NCI-H774 (cell line): Measurements from ENCODE around the gene LRCH1.
"Not testable (repeated sequence)": the region's sequence is repeated elsewhere in the genome, so short reads cannot be mapped to it uniquely, and the experiment has no call there.

Experiments
- DNase-seq: peaks from one replicate; lab custom pipeline; 2025; lab: John Stamatoyannopoulos, UW

The LRCH1 gene, protein sequence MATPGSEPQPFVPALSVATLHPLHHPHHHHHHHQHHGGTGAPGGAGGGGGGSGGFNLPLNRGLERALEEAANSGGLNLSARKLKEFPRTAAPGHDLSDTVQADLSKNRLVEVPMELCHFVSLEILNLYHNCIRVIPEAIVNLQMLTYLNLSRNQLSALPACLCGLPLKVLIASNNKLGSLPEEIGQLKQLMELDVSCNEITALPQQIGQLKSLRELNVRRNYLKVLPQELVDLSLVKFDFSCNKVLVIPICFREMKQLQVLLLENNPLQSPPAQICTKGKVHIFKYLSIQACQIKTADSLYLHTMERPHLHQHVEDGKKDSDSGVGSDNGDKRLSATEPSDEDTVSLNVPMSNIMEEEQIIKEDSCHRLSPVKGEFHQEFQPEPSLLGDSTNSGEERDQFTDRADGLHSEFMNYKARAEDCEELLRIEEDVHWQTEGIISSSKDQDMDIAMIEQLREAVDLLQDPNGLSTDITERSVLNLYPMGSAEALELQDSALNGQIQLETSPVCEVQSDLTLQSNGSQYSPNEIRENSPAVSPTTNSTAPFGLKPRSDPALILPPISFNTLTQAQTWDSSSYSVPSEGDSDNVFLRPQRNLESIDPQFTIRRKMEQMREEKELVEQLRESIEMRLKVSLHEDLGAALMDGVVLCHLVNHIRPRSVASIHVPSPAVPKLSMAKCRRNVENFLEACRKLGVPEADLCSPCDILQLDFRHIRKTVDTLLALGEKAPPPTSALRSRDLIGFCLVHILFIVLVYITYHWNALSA

DNA sequence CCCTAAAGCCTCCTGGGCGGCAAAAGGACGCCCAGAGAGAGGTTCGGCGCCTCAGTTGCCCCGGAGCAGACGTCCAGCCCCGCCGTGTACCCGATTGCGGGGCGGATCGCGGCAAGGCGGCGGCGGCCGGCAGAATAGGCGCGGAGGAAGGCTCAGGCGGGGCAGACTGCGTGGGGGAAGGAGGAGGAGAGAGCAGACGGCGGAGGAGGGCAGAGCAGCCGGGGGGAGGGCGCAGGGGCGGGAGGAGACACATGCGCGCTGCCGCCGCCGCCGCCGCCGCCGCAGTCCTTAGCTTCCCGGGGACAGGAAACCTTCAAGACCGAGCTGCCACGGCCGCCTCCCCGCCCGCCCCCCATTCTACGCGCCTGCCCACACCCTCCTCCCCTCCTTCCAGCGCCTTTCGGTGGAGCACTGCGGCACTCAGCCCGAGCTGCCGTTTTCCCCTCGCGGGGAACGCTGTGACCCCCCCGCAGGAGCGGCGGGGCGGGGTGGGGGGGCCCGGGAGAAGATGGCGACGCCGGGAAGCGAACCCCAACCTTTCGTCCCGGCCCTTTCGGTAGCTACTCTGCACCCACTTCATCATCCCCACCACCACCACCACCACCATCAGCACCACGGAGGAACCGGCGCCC, at the start of gene LRCH1:
Gene LRCH1, plus strand, starts transcription at position 282 of the 632 bp plus-strand sequence. Its CDS starts 227 bp downstream, at position 509.
- peak; percentile 49 for DNase-seq

DNA sequence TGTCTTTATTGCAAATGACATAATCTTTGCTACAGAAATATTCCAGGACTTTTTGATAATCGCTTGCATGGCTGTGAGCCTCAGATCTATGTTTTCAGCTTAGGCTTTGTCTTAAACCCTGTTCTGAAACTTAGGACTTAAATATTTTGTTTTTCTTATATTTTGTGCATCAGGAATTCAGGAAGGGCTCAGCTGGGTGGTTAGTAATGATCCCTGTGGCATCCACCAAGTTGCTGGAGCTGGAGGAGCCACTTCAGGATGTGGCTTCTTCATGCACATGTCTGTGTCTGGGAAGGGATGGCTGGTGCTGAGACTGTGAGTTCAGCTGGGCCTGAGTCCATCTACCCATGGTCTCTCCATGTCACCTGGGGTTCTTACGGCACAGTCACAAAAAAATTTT, 48.9 kb upstream of the LRCH1 start:
- no peak for DNase-seq

DNA sequence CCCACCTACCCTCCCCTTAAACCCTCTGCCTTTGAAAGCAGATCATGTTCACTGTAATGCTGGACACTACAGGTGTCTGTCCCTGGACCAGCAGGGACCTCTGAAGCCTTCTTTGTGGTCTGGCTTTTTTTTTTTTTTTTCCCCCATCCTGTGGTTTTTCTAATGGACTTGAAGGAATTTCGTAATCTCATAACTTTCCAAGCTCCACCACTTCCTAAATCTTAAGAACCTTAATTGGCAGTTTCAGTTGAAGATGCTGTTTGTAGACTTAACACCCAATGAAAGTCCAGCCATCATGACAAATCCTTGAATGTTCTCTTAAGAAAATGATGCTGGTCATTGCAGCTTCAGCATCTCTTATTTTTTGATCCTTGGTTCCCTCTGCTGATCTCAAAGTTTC, 45.0 kb upstream of the LRCH1 start:
- DNase-seq: no peak

DNA sequence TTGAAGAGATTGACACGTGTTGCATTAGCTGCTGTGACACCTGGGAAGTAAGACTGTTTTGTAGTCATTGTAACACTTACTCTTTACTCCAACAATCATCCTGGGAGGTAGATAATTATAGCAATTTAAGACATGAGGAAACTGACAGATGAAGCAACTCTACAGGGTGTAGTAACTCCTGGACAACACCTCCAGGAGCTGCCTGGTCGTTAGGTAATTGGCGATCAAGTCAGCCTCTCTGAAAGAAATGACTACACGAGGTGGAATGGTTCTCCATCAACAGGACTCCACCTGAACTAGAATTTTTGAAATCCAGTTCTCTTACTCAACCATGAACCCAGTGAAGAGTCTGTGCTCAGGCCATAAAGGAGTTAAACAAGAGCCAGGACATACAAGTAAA, 43.0 kb upstream of the LRCH1 start:
- DNase-seq: no peak

DNA sequence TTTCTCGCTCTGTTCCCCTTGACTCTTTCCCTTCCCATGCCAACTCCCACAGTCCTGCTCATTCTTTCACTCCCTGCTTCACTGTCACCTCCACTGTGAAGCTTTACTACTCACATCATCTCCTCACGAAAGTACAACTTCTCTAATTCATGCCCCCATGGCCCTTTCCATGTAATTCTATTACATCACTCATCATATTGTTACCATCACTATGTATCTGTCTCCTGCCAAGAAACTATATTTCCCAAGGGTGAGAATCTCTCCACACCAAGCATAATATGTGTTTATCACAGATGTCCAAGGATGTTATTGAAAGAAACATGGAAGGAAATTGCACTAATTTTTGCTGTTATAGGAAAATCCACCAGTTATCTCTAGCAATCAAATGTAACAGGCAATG, 37.2 kb upstream of the LRCH1 start:
- DNase-seq: no peak

DNA sequence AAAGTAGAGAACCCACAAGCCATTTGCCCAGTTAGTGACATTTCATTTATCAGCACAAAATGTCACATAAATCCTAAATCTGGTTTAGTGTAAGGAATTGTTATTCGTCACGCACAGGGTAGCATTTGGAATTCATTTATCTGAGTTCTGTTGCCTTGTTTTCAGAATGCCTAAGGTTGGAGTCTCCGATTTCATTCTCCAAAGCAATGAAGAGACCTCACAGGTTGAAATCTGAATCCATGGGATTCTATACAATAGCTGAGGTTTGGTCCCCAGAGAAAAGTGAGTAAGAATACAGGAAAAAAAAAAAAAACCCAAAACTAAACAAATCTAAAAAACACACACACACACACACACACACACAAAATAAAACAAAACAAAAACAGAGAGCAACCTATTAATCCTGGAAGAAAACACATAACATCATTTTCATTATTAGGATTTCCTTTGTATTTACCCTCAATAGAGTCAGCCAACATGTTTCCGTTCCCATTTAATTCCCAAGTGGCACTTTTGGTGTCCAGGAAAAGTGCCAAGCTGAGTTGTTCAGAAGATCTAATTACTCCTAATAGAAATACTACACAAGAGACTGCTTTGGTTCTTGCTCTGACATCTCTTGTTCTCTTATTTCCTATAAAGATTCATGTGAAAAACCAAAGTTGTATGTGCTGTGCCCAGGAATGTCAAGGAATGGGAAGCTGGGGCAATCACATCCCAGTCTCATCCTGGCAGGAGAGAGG, 36.2 kb upstream of the LRCH1 start:
- DNase-seq: no peak

DNA sequence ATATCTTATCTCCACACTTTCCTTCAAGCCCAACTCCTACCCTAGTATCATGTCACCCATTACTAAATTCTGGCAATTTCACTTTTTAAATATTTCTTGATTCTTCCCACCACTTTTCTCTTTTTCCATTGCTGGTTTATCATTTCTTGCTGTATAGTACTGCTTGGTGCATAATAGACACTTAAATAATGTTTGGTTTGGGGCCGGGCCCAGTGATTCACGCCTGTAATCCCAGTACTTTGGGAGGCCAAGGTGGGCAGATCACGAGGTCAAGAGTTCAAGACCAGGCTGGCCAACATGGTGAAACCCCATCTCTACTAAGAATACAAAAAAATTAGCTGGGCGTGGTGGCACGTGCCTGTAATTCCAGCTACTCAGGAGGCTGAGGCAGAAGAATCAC, 35.2 kb upstream of the LRCH1 start:
- not testable (repeated sequence) for DNase-seq

DNA sequence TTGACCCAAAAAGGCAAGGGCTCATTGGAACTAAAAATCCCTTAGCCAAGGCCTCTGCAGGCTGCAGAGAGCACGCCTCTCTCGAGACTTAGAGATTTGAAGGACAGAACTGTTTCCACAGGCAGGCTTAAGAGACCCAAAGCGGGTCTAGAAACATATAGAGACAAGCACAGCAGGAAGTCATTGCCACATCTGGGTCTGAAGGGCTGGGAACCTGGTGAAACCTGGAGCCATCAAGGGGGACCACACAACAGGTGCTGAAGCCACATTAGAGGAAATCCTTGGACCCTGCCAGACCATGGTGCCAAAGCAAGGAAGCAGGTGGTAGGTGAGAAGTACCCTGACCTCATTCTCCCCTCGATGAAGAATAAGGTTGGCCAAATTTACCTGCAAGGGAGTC, 33.8 kb upstream of the LRCH1 start:
- no peak for DNase-seq

DNA sequence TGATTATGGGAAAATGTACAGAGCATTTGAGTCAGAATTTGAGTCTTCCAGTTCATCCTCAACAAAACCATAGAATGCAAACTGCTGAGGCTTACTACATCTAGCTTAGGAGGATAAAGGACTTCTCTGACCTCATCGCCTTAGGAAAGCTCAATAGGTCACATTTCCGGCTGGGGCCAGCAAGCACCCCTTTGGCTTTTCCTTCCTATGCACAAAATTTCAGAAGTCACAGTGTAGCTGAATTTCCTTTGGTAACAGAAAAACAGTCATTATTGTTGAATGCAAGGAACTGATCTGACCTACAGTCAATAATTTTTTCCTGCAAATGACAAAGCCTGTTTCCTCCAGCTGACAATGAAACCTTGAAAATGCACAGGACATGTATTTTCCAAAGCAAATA, 32.8 kb upstream of the LRCH1 start:
- no peak for DNase-seq

DNA sequence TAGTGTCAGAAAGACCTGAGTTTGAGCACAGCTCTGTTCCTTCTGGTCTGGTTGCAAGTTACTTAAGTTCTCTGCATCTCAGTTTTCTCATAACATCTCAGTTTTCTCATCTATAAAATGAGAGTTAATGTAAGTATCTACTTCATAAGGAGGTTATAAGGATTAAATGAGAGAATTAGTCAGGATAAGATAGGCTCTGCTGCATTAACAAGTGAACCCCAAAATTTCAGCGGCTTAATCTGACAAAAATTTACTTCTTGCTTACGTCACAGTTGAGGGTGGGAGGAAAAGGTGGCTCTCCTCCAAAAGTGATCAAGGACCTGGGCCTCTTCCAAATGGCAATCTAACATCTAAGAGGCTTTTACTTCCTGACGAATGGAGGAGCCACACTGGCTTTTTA, 31.5 kb upstream of the LRCH1 start:
- no peak for DNase-seq

DNA sequence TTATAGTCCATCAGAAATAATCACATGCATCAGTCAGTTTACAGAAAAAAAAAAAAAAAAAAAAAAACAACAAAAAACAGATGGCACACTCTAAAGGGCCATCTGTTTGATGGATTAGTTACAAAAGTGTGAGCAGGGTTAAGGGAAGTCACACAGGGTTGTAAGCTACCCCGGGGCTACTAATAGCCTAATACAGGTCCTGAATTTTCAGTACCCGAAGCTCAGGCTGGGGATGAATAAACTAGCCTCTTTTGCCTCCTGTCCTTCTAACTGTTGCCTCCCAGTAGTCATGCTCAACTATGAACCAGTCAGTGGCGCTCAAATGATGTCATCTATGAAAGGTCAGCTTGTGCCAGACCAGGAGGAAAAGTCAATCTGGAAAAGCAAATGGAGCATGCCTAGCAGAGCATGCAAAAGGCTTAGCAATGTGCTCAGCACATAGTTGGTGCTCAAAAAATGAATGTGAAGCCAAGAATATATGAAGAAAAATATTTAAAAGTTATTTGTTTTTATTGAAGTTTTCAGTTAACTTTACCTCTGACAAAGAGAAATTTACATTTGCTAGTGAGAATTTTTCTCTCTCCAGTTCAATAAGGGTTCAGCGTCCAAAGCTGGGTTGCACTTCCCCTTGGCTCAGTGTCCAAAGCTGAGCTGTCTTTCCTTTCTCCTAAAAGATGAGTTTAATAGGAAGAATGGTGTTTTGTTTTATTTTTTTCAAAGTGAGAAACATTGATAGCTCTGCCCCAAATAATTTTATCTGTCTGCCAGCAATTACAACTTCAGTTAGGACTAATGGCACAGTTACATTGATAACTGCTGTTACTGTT, 30.8 kb upstream of the LRCH1 start:
- no peak for DNase-seq

DNA sequence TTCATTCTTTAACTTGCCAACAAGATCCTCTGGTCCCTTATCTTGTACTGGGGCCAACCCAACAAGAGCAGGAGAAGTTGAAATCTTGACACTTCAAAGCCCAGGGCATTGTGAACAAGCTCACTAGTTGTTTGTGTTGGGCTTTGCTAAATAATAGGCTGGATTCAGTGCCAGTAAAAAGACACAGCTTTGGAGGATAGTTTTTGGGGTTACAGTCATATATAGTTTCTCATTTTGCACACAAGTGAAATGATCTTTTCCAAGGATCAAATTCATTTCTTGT, 30.3 kb upstream of the LRCH1 start:
- no peak for DNase-seq

DNA sequence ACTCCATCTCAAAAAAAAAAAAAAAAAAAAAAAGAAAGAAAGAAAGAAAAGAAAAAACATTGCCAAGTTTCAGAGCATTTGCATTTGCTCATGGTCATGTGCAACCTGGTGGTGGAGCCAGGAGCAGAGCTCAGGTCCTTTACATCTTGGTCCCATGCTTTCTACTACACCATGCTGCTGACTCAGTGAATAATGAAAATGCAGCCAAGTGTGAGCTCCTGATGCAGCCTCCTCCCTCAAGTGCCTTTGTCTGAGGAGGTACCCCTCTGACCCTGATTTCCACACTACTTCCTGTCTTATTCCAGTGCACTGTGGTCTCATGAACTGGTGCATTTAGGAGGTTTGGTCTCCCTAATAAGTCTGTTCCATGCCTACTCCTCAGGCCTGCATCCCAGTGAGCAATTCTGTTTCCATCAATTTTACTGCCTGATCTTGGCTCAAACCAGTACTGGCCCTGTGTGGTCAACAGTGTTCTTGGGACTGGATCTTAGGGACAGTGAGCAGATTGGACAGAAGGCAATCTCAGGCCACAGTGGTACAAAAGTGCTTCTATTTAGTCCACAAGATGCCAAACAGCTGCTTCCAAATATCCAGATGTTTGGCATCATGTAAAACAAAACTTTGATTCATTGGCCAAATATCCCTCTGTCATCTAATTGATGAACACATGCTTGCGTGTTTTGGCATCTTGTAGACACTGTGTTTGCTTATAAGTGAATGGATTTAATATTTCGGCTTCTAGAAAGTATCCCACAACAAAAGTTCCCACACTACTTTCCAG, 28.8 kb upstream of the LRCH1 start:
- no peak for DNase-seq

DNA sequence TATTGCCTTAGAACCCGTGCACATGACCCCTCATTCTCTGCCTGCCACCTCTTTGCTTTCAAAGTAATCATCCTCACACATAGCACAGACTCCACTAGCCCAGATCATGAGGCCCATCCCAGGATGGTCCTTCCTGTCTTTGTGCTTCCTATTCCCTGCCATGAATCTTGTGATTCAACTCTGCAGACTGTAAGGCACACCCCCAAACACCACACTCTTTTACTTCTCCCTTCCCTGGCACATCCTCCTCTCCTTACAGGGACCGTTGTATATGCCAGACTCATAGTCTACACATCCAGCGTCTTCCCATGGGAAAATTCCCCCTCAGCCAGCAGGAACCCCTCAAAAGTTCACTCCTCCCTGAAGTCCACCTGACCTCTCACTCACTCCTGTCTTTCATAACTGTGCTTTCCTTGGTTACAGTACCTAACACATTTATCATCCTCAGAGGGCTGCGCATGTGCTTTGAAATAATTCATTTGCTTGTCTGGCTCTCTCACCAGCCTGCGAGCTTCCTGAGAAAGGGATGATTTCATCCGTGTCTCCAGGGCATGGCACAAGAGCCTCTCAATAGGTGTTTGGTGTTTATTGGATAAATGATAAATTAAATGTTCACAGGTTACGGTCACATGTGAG, 26.8 kb upstream of the LRCH1 start:
- no peak for DNase-seq

DNA sequence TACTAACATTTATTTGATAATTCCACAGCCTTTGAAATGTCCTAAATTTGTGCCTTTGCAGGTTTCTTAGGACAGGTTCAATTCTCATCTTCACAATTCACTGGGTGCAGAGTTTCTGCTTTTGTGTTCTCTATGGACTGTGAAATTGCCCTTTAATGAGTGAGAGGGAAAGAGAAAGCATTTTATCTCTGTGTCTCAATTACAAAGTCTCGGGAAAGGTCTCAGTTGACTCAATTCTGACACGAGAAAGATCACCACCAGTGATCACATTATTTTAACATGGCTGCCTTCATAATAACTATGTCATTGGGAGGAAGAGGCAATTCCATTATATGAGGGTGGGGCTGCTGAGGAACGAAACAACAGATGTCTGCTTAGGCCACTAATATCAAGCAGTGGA, 26.2 kb upstream of the LRCH1 start:
- DNase-seq: no peak

DNA sequence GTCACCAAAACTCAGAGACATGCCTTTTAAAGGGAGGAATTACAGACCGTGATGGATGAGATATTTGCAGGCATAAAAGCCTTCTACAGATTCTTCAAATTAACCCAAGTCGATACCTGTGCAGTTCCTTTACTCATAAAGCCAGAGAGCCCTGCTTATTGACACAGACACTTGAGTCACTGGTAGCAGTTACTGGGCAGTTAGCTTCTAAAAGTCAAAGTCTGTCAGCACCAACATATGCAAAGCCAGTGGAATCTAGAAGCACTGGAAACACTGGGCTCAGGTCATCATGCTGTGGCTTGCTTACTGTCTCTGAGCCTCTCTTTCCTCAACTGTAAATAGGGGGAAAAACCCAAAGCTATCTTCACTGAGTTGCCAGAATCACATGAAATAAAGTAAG, 25.7 kb upstream of the LRCH1 start:
- DNase-seq: no peak

DNA sequence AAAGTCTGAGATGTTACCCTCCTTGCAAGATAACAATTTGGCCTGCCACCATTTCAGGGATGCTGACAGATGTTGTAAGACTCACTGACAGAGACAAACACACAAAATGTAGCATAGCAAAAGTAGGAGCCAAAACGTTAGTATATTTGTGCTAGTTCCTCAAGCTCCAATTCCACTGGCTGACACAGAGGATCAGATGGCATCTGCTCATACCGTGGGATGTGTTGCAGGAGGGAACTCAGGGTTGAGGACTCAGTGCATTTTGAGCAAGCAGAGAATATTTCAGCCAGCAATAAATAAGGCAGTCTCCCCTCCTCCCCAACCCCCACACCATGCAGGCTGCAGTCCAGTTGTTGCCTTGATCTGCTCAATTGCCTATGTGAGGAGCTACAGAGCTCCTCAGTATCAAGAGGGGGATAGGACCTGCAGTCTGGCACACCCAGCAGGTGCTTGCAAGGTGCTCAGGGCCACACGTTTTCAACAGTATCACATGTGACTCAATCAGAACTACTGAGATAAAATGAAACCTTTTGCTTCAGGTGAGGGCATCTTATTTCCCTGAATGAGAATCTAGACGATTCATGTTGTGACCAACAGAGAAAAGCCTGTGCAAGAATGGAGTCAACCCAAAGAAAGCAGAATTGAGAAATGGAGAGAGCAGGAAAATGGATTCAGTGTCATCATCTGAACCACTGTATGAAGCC, 23.6 kb upstream of the LRCH1 start:
- no peak for DNase-seq

DNA sequence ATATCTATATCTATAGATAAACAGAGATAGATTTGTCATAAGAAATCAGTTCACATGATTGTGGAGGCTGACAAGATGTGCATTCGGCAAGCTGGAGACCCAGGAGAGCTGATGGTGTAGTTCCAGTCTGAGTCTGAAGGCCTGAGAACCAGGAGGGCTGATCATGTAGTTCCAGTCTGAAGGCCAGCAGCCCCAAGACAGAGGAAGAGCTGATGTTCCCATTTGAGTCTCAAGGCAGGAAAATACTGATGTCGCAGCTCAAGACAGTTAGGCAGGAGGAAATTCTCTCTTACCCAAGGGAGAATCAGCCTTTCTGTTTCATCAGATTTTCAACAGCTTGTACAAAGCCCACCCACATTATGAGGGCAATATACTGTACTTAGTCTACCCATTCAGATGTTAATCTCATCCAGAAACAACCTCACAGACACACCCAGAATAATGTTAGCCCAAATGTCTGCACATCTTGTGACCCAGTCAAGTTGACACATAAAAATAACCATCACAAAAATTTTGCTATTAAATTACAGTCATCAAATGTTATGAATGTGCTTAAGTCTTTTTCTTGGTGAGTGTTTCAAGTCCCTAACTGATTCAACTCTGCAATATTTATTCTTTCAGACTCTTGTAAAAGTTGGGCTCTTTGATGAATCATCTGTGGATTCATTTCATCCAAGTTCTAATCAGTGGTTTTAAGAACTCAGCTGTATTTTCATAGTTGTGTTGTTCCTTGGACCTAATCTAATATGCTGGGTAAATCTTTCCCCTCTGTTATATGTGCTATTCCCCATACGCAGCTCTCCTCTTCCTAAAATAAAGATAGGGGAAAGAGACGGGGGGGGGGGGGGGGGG, 22.7 kb upstream of the LRCH1 start:
- DNase-seq: no peak

DNA sequence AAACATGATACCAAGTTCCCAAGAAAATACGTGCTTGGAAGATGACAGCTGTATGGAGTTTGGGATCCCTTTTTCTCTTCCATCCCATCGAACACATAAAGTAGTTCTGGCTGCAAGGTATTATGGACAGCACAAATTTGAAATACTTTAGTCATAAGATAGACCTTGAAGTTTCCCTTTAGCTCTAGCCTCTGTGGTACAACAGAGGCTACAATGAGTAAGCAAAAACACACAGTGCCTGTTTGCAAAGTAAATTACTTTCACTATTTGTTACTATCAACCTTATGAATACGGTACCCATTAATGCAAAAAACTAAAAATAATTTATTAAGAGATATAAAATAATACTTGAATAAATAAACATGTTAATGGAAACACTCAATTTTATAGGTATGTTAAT, 21.0 kb upstream of the LRCH1 start:
- DNase-seq: no peak
